ENCODE data around the gene PTPN18.

Gene PTPN18

GRCh38 chr2:130342020-130342532 lies 13.8 kb upstream of the PTPN18 start:
- H3K4me3 ChIP-seq (ENCODE audit: low read depth, low read length): peak overlapping the region; percentile 82
- H3K9ac ChIP-seq (ENCODE audit: low read depth, low read length): no peak overlapping the region
- H3K36me3 ChIP-seq (ENCODE audit: control insufficient read depth, insufficient read depth, low read length): peaks cover 27% of the 10 kb centered on the region
- peaks cover 5% of the 10 kb centered on the region for H3K4me1 ChIP-seq (ENCODE audit: control insufficient read depth, insufficient read depth, low read length)
- no peaks in the 10 kb centered on the region for H3K9me3 ChIP-seq (ENCODE audit: control insufficient read depth, insufficient read depth, low read length)
- H3K27me3 ChIP-seq (ENCODE audit: control insufficient read depth, insufficient read depth, low read length): no peaks in the 10 kb centered on the region

GRCh38 chr2:130342533-130343275 lies 13.2 kb upstream of the PTPN18 start, which contains the start of gene IMP4:
IMP4 (plus strand) TSS chr2:130342897; CDS start chr2:130342933, 36 bp downstream.
- H3K36me3 ChIP-seq (ENCODE audit: control insufficient read depth, insufficient read depth, low read length): peaks cover 31% of the 10 kb centered on the region

GRCh38 chr2:130344578-130344977 lies 11.3 kb upstream of the PTPN18 start:
- no peak overlapping the region for H3K9ac ChIP-seq (ENCODE audit: low read depth, low read length)
- peaks cover 35% of the 10 kb centered on the region for H3K36me3 ChIP-seq (ENCODE audit: control insufficient read depth, insufficient read depth, low read length)
- no peaks in the 10 kb centered on the region for H3K27me3 ChIP-seq (ENCODE audit: control insufficient read depth, insufficient read depth, low read length)
- H3K9me3 ChIP-seq (ENCODE audit: control insufficient read depth, insufficient read depth, low read length): no peaks in the 10 kb centered on the region
- no peak overlapping the region for H3K4me3 ChIP-seq (ENCODE audit: low read depth, low read length)
- H3K4me1 ChIP-seq (ENCODE audit: control insufficient read depth, insufficient read depth, low read length): no peaks in the 10 kb centered on the region

More at GRCh38 chr2:130342533-130343275, 13.2 kb upstream of the PTPN18 start, which contains the start of gene IMP4:
- Histone ChIP-seq H3K4me1 (ENCODE audit: control insufficient read depth, insufficient read depth, low read length) (peaks cover 3% of the 10 kb centered on the region), H3K27me3 (ENCODE audit: control insufficient read depth, insufficient read depth, low read length) (no peaks in the 10 kb centered on the region), H3K9me3 (ENCODE audit: control insufficient read depth, insufficient read depth, low read length) (no peaks in the 10 kb centered on the region), H3K4me3 (ENCODE audit: low read depth, low read length) (peak within 1 kb of the TSS; percentile 82), H3K9ac (ENCODE audit: low read depth, low read length) (peak within 1 kb of the TSS; percentile 62)

DNA sequence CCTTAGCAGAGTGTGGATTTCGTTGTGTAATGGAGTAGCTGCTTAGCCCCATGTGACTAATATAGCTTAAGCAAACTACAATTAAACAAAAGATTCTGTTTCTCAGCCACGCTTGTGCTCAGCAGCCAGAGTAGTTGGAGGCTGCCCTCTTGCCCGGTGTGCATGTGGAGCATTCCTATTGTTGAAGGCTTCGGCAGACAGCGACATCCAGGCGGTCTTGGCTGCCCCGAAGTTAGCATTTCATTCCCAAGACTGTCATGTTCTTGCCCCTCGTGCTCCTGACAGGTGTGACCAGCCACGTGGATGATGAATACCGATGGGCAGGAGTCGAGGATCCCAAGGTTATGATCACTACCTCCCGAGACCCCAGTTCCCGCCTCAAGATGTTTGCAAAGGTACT lies 10.8 kb upstream of the PTPN18 start:
- Histone ChIP-seq H3K4me1 (ENCODE audit: control insufficient read depth, insufficient read depth, low read length) (no peaks in the 10 kb centered on the region), H3K9ac (ENCODE audit: low read depth, low read length) (no peak overlapping the region), H3K36me3 (ENCODE audit: control insufficient read depth, insufficient read depth, low read length) (peaks cover 35% of the 10 kb centered on the region), H3K9me3 (ENCODE audit: control insufficient read depth, insufficient read depth, low read length) (no peaks in the 10 kb centered on the region), H3K4me3 (ENCODE audit: low read depth, low read length) (no peak overlapping the region), H3K27me3 (ENCODE audit: control insufficient read depth, insufficient read depth, low read length) (no peaks in the 10 kb centered on the region)

- no peaks in the 10 kb centered on the region for H3K27me3 ChIP-seq (ENCODE audit: control insufficient read depth, insufficient read depth, low read length)
- H3K4me1 ChIP-seq (ENCODE audit: control insufficient read depth, insufficient read depth, low read length): no peaks in the 10 kb centered on the region
- H3K4me3 ChIP-seq (ENCODE audit: low read depth, low read length): no peak overlapping the region
- H3K9ac ChIP-seq (ENCODE audit: low read depth, low read length): no peak overlapping the region
- H3K9me3 ChIP-seq (ENCODE audit: control insufficient read depth, insufficient read depth, low read length): no peaks in the 10 kb centered on the region
- H3K36me3 ChIP-seq (ENCODE audit: control insufficient read depth, insufficient read depth, low read length): peaks cover 35% of the 10 kb centered on the region
These were observed 10.2 kb upstream of the PTPN18 start for GRCh38 chr2:130345611-130346010.

- H3K9ac ChIP-seq (ENCODE audit: low read depth, low read length): no peak overlapping the region
- no peaks in the 10 kb centered on the region for H3K4me1 ChIP-seq (ENCODE audit: control insufficient read depth, insufficient read depth, low read length)
- H3K4me3 ChIP-seq (ENCODE audit: low read depth, low read length): no peak overlapping the region
- H3K36me3 ChIP-seq (ENCODE audit: control insufficient read depth, insufficient read depth, low read length): peaks cover 35% of the 10 kb centered on the region
- no peaks in the 10 kb centered on the region for H3K9me3 ChIP-seq (ENCODE audit: control insufficient read depth, insufficient read depth, low read length)
- no peaks in the 10 kb centered on the region for H3K27me3 ChIP-seq (ENCODE audit: control insufficient read depth, insufficient read depth, low read length)
These were observed 9.7 kb upstream of the PTPN18 start for GRCh38 chr2:130346041-130346740.

DNA sequence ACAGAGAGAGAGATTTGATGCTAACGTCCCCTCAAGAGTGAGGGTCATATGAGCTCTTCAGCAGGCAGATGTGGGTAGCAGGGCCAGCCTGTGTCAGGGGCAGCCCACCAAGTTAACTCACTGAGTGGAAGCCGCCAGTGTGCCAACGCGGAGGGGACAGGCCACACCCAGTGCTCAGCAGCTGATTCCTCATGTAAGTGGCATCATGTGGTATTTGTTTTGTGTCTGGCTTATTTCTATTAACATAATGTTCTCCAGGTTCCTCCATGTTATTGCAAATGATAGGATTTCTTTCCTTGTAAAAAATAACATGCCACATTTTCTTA lies 9.2 kb upstream of the PTPN18 start:
- Histone ChIP-seq H3K4me1 (ENCODE audit: control insufficient read depth, insufficient read depth, low read length) (no peaks in the 10 kb centered on the region), H3K36me3 (ENCODE audit: control insufficient read depth, insufficient read depth, low read length) (peaks cover 35% of the 10 kb centered on the region), H3K9me3 (ENCODE audit: control insufficient read depth, insufficient read depth, low read length) (no peaks in the 10 kb centered on the region), H3K9ac (ENCODE audit: low read depth, low read length) (no peak overlapping the region), H3K4me3 (ENCODE audit: low read depth, low read length) (no peak overlapping the region), H3K27me3 (ENCODE audit: control insufficient read depth, insufficient read depth, low read length) (no peaks in the 10 kb centered on the region)

DNA sequence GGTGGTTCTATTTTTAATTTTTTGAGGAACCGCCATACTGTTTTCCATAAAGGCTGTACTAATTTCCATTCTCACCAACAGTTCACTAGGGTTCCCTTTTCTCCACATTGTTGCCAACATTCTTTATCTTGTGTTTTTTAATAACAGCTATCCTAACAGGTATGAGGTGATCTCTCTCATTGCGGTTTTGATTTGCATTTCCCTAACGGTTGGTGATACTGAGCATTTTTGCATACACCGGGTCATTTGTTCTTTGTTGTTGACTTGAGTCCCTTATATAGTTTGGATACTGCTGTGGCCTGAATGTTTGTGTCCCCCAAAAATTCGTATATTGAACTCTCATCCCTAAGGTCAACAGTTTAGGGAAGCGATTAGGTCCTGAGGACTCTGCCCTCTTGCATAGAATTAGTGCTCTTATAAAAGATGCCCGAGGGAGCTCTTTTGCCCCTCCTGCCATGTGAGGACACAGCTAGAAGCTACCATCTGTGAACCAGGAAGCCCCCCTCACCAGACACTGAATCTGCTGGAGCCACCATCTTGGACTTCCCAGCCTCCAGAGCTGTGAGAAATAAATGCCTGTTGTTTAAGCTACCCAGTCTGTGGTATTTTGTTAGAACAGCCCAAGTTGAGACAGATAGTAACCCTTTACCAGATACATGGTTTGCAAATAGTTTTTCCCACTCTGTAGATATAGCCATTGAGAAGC lies 8.5 kb upstream of the PTPN18 start:
- no peak overlapping the region for H3K9ac ChIP-seq (ENCODE audit: low read depth, low read length)
- H3K36me3 ChIP-seq (ENCODE audit: control insufficient read depth, insufficient read depth, low read length): peaks cover 35% of the 10 kb centered on the region
- H3K4me1 ChIP-seq (ENCODE audit: control insufficient read depth, insufficient read depth, low read length): peaks cover 4% of the 10 kb centered on the region
- no peak overlapping the region for H3K4me3 ChIP-seq (ENCODE audit: low read depth, low read length)
- no peaks in the 10 kb centered on the region for H3K9me3 ChIP-seq (ENCODE audit: control insufficient read depth, insufficient read depth, low read length)
- no peaks in the 10 kb centered on the region for H3K27me3 ChIP-seq (ENCODE audit: control insufficient read depth, insufficient read depth, low read length)

GRCh38 chr2:130349174-130349573 lies 6.7 kb upstream of the PTPN18 start:
- H3K4me3 ChIP-seq (ENCODE audit: low read depth, low read length): no peak overlapping the region
- H3K9ac ChIP-seq (ENCODE audit: low read depth, low read length): no peak overlapping the region
- peaks cover 4% of the 10 kb centered on the region for H3K4me1 ChIP-seq (ENCODE audit: control insufficient read depth, insufficient read depth, low read length)
- no peaks in the 10 kb centered on the region for H3K9me3 ChIP-seq (ENCODE audit: control insufficient read depth, insufficient read depth, low read length)
- H3K27me3 ChIP-seq (ENCODE audit: control insufficient read depth, insufficient read depth, low read length): peaks cover 11% of the 10 kb centered on the region
- peaks cover 35% of the 10 kb centered on the region for H3K36me3 ChIP-seq (ENCODE audit: control insufficient read depth, insufficient read depth, low read length)

DNA sequence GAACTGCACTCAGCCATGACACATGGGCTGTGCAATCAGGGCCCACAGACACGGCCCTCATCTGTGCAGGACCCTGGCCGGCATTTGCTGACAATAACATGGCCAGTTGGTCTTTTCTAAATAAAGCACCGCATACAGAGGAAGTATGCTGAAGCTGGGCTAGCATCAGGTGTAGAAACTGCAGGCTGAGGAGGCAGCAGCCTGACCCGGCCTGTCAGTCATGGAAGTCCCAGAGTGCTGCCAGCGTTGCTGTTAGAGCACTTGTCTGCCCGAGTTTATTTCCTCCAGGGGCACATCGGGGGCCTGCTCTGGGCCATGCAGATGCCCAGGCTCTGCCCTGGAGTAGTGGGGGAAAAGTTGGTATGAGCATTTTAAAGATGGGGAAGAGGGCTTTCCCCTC lies 4.1 kb upstream of the PTPN18 start:
- Histone ChIP-seq H3K9ac (ENCODE audit: low read depth, low read length) (no peak overlapping the region), H3K4me3 (ENCODE audit: low read depth, low read length) (no peak overlapping the region), H3K36me3 (ENCODE audit: control insufficient read depth, insufficient read depth, low read length) (peaks cover 12% of the 10 kb centered on the region), H3K27me3 (ENCODE audit: control insufficient read depth, insufficient read depth, low read length) (peaks cover 29% of the 10 kb centered on the region), H3K4me1 (ENCODE audit: control insufficient read depth, insufficient read depth, low read length) (peaks cover 4% of the 10 kb centered on the region), H3K9me3 (ENCODE audit: control insufficient read depth, insufficient read depth, low read length) (no peaks in the 10 kb centered on the region)

GRCh38 chr2:130352237-130352636 lies 3.6 kb upstream of the PTPN18 start:
- H3K4me1 ChIP-seq (ENCODE audit: control insufficient read depth, insufficient read depth, low read length): peaks cover 4% of the 10 kb centered on the region
- H3K27me3 ChIP-seq (ENCODE audit: control insufficient read depth, insufficient read depth, low read length): peaks cover 35% of the 10 kb centered on the region
- no peaks in the 10 kb centered on the region for H3K9me3 ChIP-seq (ENCODE audit: control insufficient read depth, insufficient read depth, low read length)
- peaks cover 7% of the 10 kb centered on the region for H3K36me3 ChIP-seq (ENCODE audit: control insufficient read depth, insufficient read depth, low read length)
- no peak overlapping the region for H3K4me3 ChIP-seq (ENCODE audit: low read depth, low read length)
- H3K9ac ChIP-seq (ENCODE audit: low read depth, low read length): no peak overlapping the region

Data from iPS-15b (cell line).